Activated CD4-positive, CD25-positive, alpha-beta regulatory T cell treated with anti-CD3 and anti-CD28 coated beads, Interleukin-2, amount 50 U/mL, for 16 hours (primary cell): ENCODE measurements around the gene NPPC.

Experiments used
- DNase-seq: peaks from one replicate; pipeline ENCODE4 v3.0.0-alpha.2; 2020; ENCODE audit warnings: low read depth, low spot score

The NPPC gene

GRCh38 chr2:231935207-231935524, 9.0 kb upstream of the NPPC start:
- no peak for DNase-seq

- no peak for DNase-seq
Measured at GRCh38 chr2:231934441-231935206, 8.4 kb upstream of the NPPC start.

- DNase-seq = no peak
Measured at GRCh38 chr2:231933916-231934401, 7.8 kb upstream of the NPPC start.

GRCh38 chr2:231932985-231933915, 7.1 kb upstream of the NPPC start:
- no peak for DNase-seq

- no peak for DNase-seq
Measured at GRCh38 chr2:231932711-231932970, 6.4 kb upstream of the NPPC start.

GRCh38 chr2:231931481-231931915, 5.3 kb upstream of the NPPC start:
- DNase-seq = no peak

GRCh38 chr2:231930593-231931281, 4.5 kb upstream of the NPPC start:
- no peak for DNase-seq

GRCh38 chr2:231929961-231930592, 3.9 kb upstream of the NPPC start:
- DNase-seq = no peak

GRCh38 chr2:231928901-231929725, 2.9 kb upstream of the NPPC start:
- no peak for DNase-seq

GRCh38 chr2:231928481-231928880, 2.3 kb upstream of the NPPC start:
- no peak for DNase-seq

- no peak for DNase-seq
Measured at GRCh38 chr2:231927566-231927890, 1.3 kb upstream of the NPPC start.

- DNase-seq = no peak
Measured at GRCh38 chr2:231926761-231927565, 767 bp upstream of the NPPC start.

GRCh38 chr2:231925303-231926179, 655 bp downstream of the NPPC start:
- DNase-seq = peak; percentile 30

- no peak for DNase-seq
Measured at GRCh38 chr2:231924889-231925275, 1.3 kb downstream of the NPPC start.

GRCh38 chr2:231923951-231924888, 2.0 kb downstream of the NPPC start:
- no peak for DNase-seq

GRCh38 chr2:231923010-231923344, 3.2 kb downstream of the NPPC start:
- DNase-seq = no peak

- DNase-seq = no peak
Measured at GRCh38 chr2:231922311-231923009, 3.7 kb downstream of the NPPC start.

- no peak for DNase-seq
Measured at GRCh38 chr2:231920795-231921194, 5.4 kb downstream of the NPPC start.
